GF-D8 (cell line): ENCODE measurements around the gene MRPS23.
A peak's percentile ranks its signal among the peaks of the same experiment; 100 is the strongest.

Source experiments
- DNase-seq: peaks from one replicate; lab custom pipeline; 2025; lab: John Stamatoyannopoulos, UW

Gene MRPS23

GRCh38 chr17:57879437-57880085 is 29.7 kb upstream of the MRPS23 start:
- no peak for DNase-seq

GRCh38 chr17:57877803-57878377 is 28.0 kb upstream of the MRPS23 start:
- DNase-seq, result no peak

- no peak for DNase-seq
These were observed 27.0 kb upstream of the MRPS23 start for GRCh38 chr17:57876866-57877237.

- DNase-seq, result no peak
These were observed 26.4 kb upstream of the MRPS23 start for GRCh38 chr17:57876023-57876865.

GRCh38 chr17:57875290-57876022 is 25.6 kb upstream of the MRPS23 start:
- peak; percentile 88 for DNase-seq

- DNase-seq, result peak; percentile 58
These were observed 24.8 kb upstream of the MRPS23 start for GRCh38 chr17:57874434-57875289.

- DNase-seq, result no peak
These were observed 24.2 kb upstream of the MRPS23 start for GRCh38 chr17:57874058-57874419.

GRCh38 chr17:57873261-57874057 is 23.6 kb upstream of the MRPS23 start:
- no peak for DNase-seq

- DNase-seq, result no peak
These were observed 22.7 kb upstream of the MRPS23 start for GRCh38 chr17:57872536-57872935.

GRCh38 chr17:57871863-57872262 is 22.0 kb upstream of the MRPS23 start:
- no peak for DNase-seq

GRCh38 chr17:57871155-57871554 is 21.3 kb upstream of the MRPS23 start:
- no peak for DNase-seq

- no peak for DNase-seq
These were observed 20.4 kb upstream of the MRPS23 start for GRCh38 chr17:57870283-57870635.

GRCh38 chr17:57869617-57870282 is 19.9 kb upstream of the MRPS23 start:
- DNase-seq, result no peak

- DNase-seq, result no peak
These were observed 19.2 kb upstream of the MRPS23 start for GRCh38 chr17:57868910-57869616.

- peak; percentile 98 for DNase-seq
These were observed 18.4 kb upstream of the MRPS23 start for GRCh38 chr17:57868007-57868909.

GRCh38 chr17:57867126-57867525 is 17.3 kb upstream of the MRPS23 start:
- DNase-seq, result no peak

GRCh38 chr17:57866723-57867122 is 16.9 kb upstream of the MRPS23 start:
- DNase-seq, result no peak

GRCh38 chr17:57866319-57866718 is 16.5 kb upstream of the MRPS23 start:
- no peak for DNase-seq

- no peak for DNase-seq
These were observed 14.4 kb upstream of the MRPS23 start for GRCh38 chr17:57864273-57864672.
